Esophagus muscularis mucosa (tissue), 4 donors: ENCODE data around the gene AQP6. TPM values are rescaled to one million over a fixed set of nuclear protein-coding genes. Genes with fewer than 3 reads are reported as not detected.

ENCODE experiments used
- DNase-seq: peaks from one replicate; pipeline ENCODE4 v3.0.0-alpha.2; 2017; ENCODE audit errors: extremely low spot score
- H3K27ac ChIP-seq, 4 donors: fragments of 200-600 bp; sonication (generic); replicated peaks in 1 of 4; 1 replicate in 3 of 4; 2 replicates in 1 of 4; pipeline ENCODE4 v1.5.1; 2016 to 2019; ENCODE audit warnings: mild to moderate bottlenecking in 1 of 4
- H3K27me3 ChIP-seq, 4 donors: fragments of 200-600 bp; sonication (generic); one replicate each; pipeline versions ENCODE4 v1.5.1 to v1.6.0; 2016 to 2019
- H3K36me3 ChIP-seq, 4 donors: fragments of 200-600 bp; sonication (generic); one replicate each; pipeline ENCODE4 v1.5.1; 2016 to 2019
- H3K4me1 ChIP-seq, 4 donors: fragments of 200-600 bp; sonication (generic); one replicate each; pipeline ENCODE4 v1.5.1; 2016 to 2019
- H3K4me3 ChIP-seq, 4 donors: fragments of 200-600 bp; sonication (generic); 1 replicate in 2 of 4; 2 replicates in 2 of 4; pipeline ENCODE4 v1.5.1; 2016 to 2019; ENCODE audit warnings: mild to moderate bottlenecking in 4 of 4, moderate library complexity in 1 of 4
- H3K9me3 ChIP-seq, 4 donors: fragments of 200-600 bp; sonication (generic); 1 replicate in 3 of 4; 2 replicates in 1 of 4; pipeline ENCODE4 v1.5.1; 2016 to 2019
- CTCF ChIP-seq, 3 experiments: fragments of 200-600 bp in 2 of 3; fragments of 450-650 bp in 1 of 3; sonication (generic) in 2 of 3; IDR thresholded peaks; one replicate each; pipeline ENCODE4 v1.5.1; 2017 to 2019; ENCODE audit warnings: antibody characterized with exemption in 3 of 3, mild to moderate bottlenecking in 2 of 3, moderate library complexity in 1 of 3
- EP300 ChIP-seq: sonication (generic); formaldehyde crosslinking; IDR thresholded peaks from one replicate; pipeline ENCODE4 v1.6.1; 2017; ENCODE audit warnings: antibody characterized with exemption
- POLR2A ChIP-seq: fragments of 450-650 bp; IDR thresholded peaks from one replicate; pipeline ENCODE4 v1.6.1; 2017; ENCODE audit warnings: antibody characterized with exemption, moderate library complexity, mild to moderate bottlenecking, low read depth
- POLR2AphosphoS5 ChIP-seq, 2 donors: sonication (generic); formaldehyde crosslinking; IDR thresholded peaks; one replicate each; pipeline ENCODE4 v1.6.1; 2017; ENCODE audit warnings: antibody characterized with exemption in 2 of 2
- WGBS: methylation state at CpG from one replicate; pipeline ENCODE4 v1.1.5; 2018; 5-methylcytosine and 5-hydroxymethylcytosine counted together
- intact Hi-C: fragments of 100-400 bp; cut with DNase I; formaldehyde crosslinking; loops from one replicate; pipeline ENCODE4 v1.15.1; 2023
- total RNA-seq, 4 donors: library from RNA; depleted of rRNA; stranded (reverse); fragments of >200 nt; gene quantifications; one replicate each; pipeline versions ENCODE4 v1.1.0 to v1.2.1, GENCODE V29; 2016

AQP6 gene
- total RNA-seq, 4 donors from 2014 or later, result 0.11 TPM; not detected in 3

- no peaks in the 10 kb centered on the region for H3K9me3 ChIP-seq
- H3K36me3 ChIP-seq, result no peaks in the 10 kb centered on the region
- H3K4me3 ChIP-seq, result no peak overlapping the region
- intact Hi-C loops, result loop anchor here (10.0 kb wide), 2 partner anchors 189 to 221 kb away; no protein-coding TSS in a partner anchor
- TF ChIP-seq EP300 (no peak), POLR2AphosphoS5 (IDR thresholded peaks at IDR 0.05) (no peak)
- DNase-seq, result no peak
- peaks cover 15 to 39% (median 30%) of the 10 kb centered on the region in 4 donors for H3K4me1 ChIP-seq
- H3K27ac ChIP-seq, result no peak overlapping the region
- 88% methylated on average over 12 of the region's 17 CpGs for WGBS
- H3K27me3 ChIP-seq, result peaks cover 0 to 55% (median 23%) of the 10 kb centered on the region in 4 donors
These were observed 8.6 kb upstream of the AQP6 start for GRCh38 chr12:49963976-49964815.

- DNase-seq, result no peak
- H3K4me3 ChIP-seq, result no peak overlapping the region
- no peak for TF ChIP-seq EP300
- TF ChIP-seq CTCF (IDR thresholded peaks at IDR 0.05), result no peak
- 75% methylated on average over 12 of the region's 13 CpGs for WGBS
- H3K9me3 ChIP-seq, result no peaks in the 10 kb centered on the region
- peaks cover 15 to 39% (median 30%) of the 10 kb centered on the region in 4 donors for H3K4me1 ChIP-seq
- peaks cover 0 to 54% (median 17%) of the 10 kb centered on the region in 4 donors for H3K27me3 ChIP-seq
- H3K27ac ChIP-seq, result no peak overlapping the region
- intact Hi-C loops, result loop anchor here (10.0 kb wide), 2 partner anchors 190 to 220 kb away; no protein-coding TSS in a partner anchor
- H3K36me3 ChIP-seq, result no peaks in the 10 kb centered on the region
These were observed 7.7 kb upstream of the AQP6 start for GRCh38 chr12:49964849-49965624.

- Histone ChIP-seq H3K4me3 (no peak overlapping the region), H3K36me3 (no peaks in the 10 kb centered on the region), H3K27ac (no peak overlapping the region), H3K9me3 (no peaks in the 10 kb centered on the region), H3K4me1 (peaks cover 15 to 37% (median 29%) of the 10 kb centered on the region in 4 donors), H3K27me3 (peaks cover 0 to 54% (median 9%) of the 10 kb centered on the region in 4 donors)
- 85% methylated on average over 4 of the region's 6 CpGs for WGBS
- intact Hi-C loops, result loop anchor here (2.0 to 10.0 kb wide), 3 partner anchors 105 to 219 kb away; no protein-coding TSS in a partner anchor
- TF ChIP-seq POLR2A, result no peak
- TF ChIP-seq POLR2AphosphoS5 (IDR thresholded peaks at IDR 0.05), result no peak
- no peak for TF ChIP-seq CTCF (IDR thresholded peaks at IDR 0.05)
- no peak for TF ChIP-seq EP300
- DNase-seq, result no peak
These were observed 6.9 kb upstream of the AQP6 start for GRCh38 chr12:49965836-49966235.

- WGBS, result 39% methylated on average over 16 of the region's 16 CpGs
- H3K27me3 ChIP-seq, result peaks cover 0 to 48% (median 3%) of the 10 kb centered on the region in 4 donors
- TF ChIP-seq POLR2A, result no peak
- TF ChIP-seq POLR2AphosphoS5 (IDR thresholded peaks at IDR 0.05), result no peak
- TF ChIP-seq EP300, result no peak
- TF ChIP-seq CTCF (IDR thresholded peaks at IDR 0.05), result no peak
These were observed 6.2 kb upstream of the AQP6 start for GRCh38 chr12:49966511-49967041.

More at GRCh38 chr12:49966511-49967041, 6.2 kb upstream of the AQP6 start:
- Histone ChIP-seq H3K36me3 (no peaks in the 10 kb centered on the region), H3K4me3 (peak overlapping the region in 2 of 4 donors; percentile 45 to 58), H3K4me1 (peaks cover 15 to 30% (median 22%) of the 10 kb centered on the region in 4 donors), H3K27ac (no peak overlapping the region), H3K9me3 (no peaks in the 10 kb centered on the region)
- DNase-seq, result no peak
- intact Hi-C loops, result loop anchor here (1.0 to 10.0 kb wide), 4 partner anchors 91 to 218 kb away; partner anchors contain the start of gene ASIC1
